ENCODE data around the gene FRAT1.
A peak's percentile ranks its signal among the peaks of the same experiment; 100 is the strongest.

The FRAT1 gene

GRCh38 chr10:97335188-97335619 is 16.1 kb downstream of the FRAT1 start:
- DNase-seq = no peak
- H2AFZ ChIP-seq (ENCODE audit: insufficient read depth, low read length, poor library complexity) = peak overlapping the region; percentile 86
- no CpG with 5 or more reads among the region's 25 CpGs for WGBS (ENCODE audit: extremely low coverage, insufficient coverage, insufficient read length)

GRCh38 chr10:97336006-97336405 is 16.9 kb downstream of the FRAT1 start:
- no peak overlapping the region for H3K4ac ChIP-seq (ENCODE audit: low read depth, low read length)
- no peaks in the 10 kb centered on the region for H3K36me3 ChIP-seq (ENCODE audit: control insufficient read depth in 1 of 2, insufficient read depth in 2 of 2, low read length in 2 of 2)
- no peak overlapping the region for H2AFZ ChIP-seq (ENCODE audit: insufficient read depth, low read length, poor library complexity)
- H3K9me3 ChIP-seq (ENCODE audit: insufficient read depth, low read depth, low read length) = no peaks in the 10 kb centered on the region
- peaks cover 3 to 16% of the 10 kb centered on the region in 2 experiments for H3K4me1 ChIP-seq (ENCODE audit: control insufficient read depth in 1 of 2, insufficient read depth in 2 of 2, low read length in 2 of 2)
- no CpG with 5 or more reads among the region's 5 CpGs for WGBS (ENCODE audit: extremely low coverage, insufficient coverage, insufficient read length)
- no peak overlapping the region for H3K4me2 ChIP-seq (ENCODE audit: low read length)
- no peak overlapping the region for H2AK5ac ChIP-seq (ENCODE audit: low read length)
- H3K79me2 ChIP-seq (ENCODE audit: control insufficient read depth, insufficient read depth, low read length, poor library complexity) = peaks cover 2% of the 10 kb centered on the region
- H3K4me3 ChIP-seq (ENCODE audit: low read depth, low read length) = no peak overlapping the region
- no peak overlapping the region for H4K8ac ChIP-seq (ENCODE audit: low read depth, low read length)
- no peak overlapping the region for H4K12ac ChIP-seq (ENCODE audit: low read depth, low read length)
- peak in 1 of 2 donors; percentile 58 for DNase-seq
- H3K18ac ChIP-seq (ENCODE audit: low read length) = no peak overlapping the region
- H2BK5ac ChIP-seq (ENCODE audit: low read depth, low read length, poor library complexity) = no peak overlapping the region
- peaks cover 15% of the 10 kb centered on the region for H3K79me1 ChIP-seq (ENCODE audit: low read length)
- H3K27ac ChIP-seq (ENCODE audit: low read depth, low read length) = no peak overlapping the region
- no peak overlapping the region for H2BK12ac ChIP-seq (ENCODE audit: low read length)
- H3K9ac ChIP-seq (ENCODE audit: low read length) = no peak overlapping the region
- H2BK120ac ChIP-seq (ENCODE audit: insufficient read depth, low read length, poor library complexity) = no peak overlapping the region
- H3K23ac ChIP-seq (ENCODE audit: low read length) = no peak overlapping the region
- H3K27me3 ChIP-seq (ENCODE audit: insufficient read depth, low read length) = no peaks in the 10 kb centered on the region
- no peak overlapping the region for H4K91ac ChIP-seq (ENCODE audit: low read depth, low read length)
- no peak overlapping the region for H3K14ac ChIP-seq (ENCODE audit: low read length)

More at GRCh38 chr10:97335188-97335619, 16.1 kb downstream of the FRAT1 start:
- Histone ChIP-seq H3K14ac (ENCODE audit: low read length) (no peak overlapping the region), H2BK5ac (ENCODE audit: low read depth, low read length, poor library complexity) (peak overlapping the region; percentile 18), H3K4me3 (ENCODE audit: low read depth, low read length) (peak overlapping the region; percentile 66), H3K36me3 (ENCODE audit: control insufficient read depth in 1 of 2, insufficient read depth in 2 of 2, low read length in 2 of 2) (no peaks in the 10 kb centered on the region), H4K91ac (ENCODE audit: low read depth, low read length) (peak overlapping the region; percentile 75), H3K27me3 (ENCODE audit: insufficient read depth, low read length) (no peaks in the 10 kb centered on the region), H3K4me2 (ENCODE audit: low read length) (peak overlapping the region; percentile 82), H2AK5ac (ENCODE audit: low read length) (peak overlapping the region; percentile 70), H3K4me1 (ENCODE audit: control insufficient read depth in 1 of 2, insufficient read depth in 2 of 2, low read length in 2 of 2) (peaks cover 3 to 16% of the 10 kb centered on the region in 2 experiments), H3K9me3 (ENCODE audit: insufficient read depth, low read depth, low read length) (no peaks in the 10 kb centered on the region), H4K8ac (ENCODE audit: low read depth, low read length) (peak overlapping the region; percentile 98), H3K79me2 (ENCODE audit: control insufficient read depth, insufficient read depth, low read length, poor library complexity) (peaks cover 2% of the 10 kb centered on the region), H3K9ac (ENCODE audit: low read length) (no peak overlapping the region), H3K23ac (ENCODE audit: low read length) (no peak overlapping the region), H3K4ac (ENCODE audit: low read depth, low read length) (peak overlapping the region; percentile 25), H3K18ac (ENCODE audit: low read length) (no peak overlapping the region), H3K79me1 (ENCODE audit: low read length) (peaks cover 15% of the 10 kb centered on the region), H3K27ac (ENCODE audit: low read depth, low read length) (no peak overlapping the region), H2BK12ac (ENCODE audit: low read length) (peak overlapping the region; percentile 78), H4K12ac (ENCODE audit: low read depth, low read length) (peak overlapping the region; percentile 77), H2BK120ac (ENCODE audit: insufficient read depth, low read length, poor library complexity) (peak overlapping the region; percentile 73)

GRCh38 chr10:97336446-97336845 is 17.4 kb downstream of the FRAT1 start:
- H3K36me3 ChIP-seq (ENCODE audit: control insufficient read depth in 1 of 2, insufficient read depth in 2 of 2, low read length in 2 of 2) = no peaks in the 10 kb centered on the region
- H4K12ac ChIP-seq (ENCODE audit: low read depth, low read length) = no peak overlapping the region
- H3K9ac ChIP-seq (ENCODE audit: low read length) = no peak overlapping the region
- peaks cover 3 to 16% of the 10 kb centered on the region in 2 experiments for H3K4me1 ChIP-seq (ENCODE audit: control insufficient read depth in 1 of 2, insufficient read depth in 2 of 2, low read length in 2 of 2)
- no peak overlapping the region for H2AFZ ChIP-seq (ENCODE audit: insufficient read depth, low read length, poor library complexity)
- peaks cover 2% of the 10 kb centered on the region for H3K79me2 ChIP-seq (ENCODE audit: control insufficient read depth, insufficient read depth, low read length, poor library complexity)
- no peak overlapping the region for H2BK120ac ChIP-seq (ENCODE audit: insufficient read depth, low read length, poor library complexity)
- no CpG with 5 or more reads among the region's 5 CpGs for WGBS (ENCODE audit: extremely low coverage, insufficient coverage, insufficient read length)
- H3K4me3 ChIP-seq (ENCODE audit: low read depth, low read length) = no peak overlapping the region
- H3K4me2 ChIP-seq (ENCODE audit: low read length) = no peak overlapping the region
- no peak overlapping the region for H3K14ac ChIP-seq (ENCODE audit: low read length)
- no peak overlapping the region for H3K4ac ChIP-seq (ENCODE audit: low read depth, low read length)
- H3K23ac ChIP-seq (ENCODE audit: low read length) = no peak overlapping the region
- no peak overlapping the region for H2BK5ac ChIP-seq (ENCODE audit: low read depth, low read length, poor library complexity)
- H4K91ac ChIP-seq (ENCODE audit: low read depth, low read length) = no peak overlapping the region
- H4K8ac ChIP-seq (ENCODE audit: low read depth, low read length) = no peak overlapping the region
- H2BK12ac ChIP-seq (ENCODE audit: low read length) = no peak overlapping the region
- no peaks in the 10 kb centered on the region for H3K27me3 ChIP-seq (ENCODE audit: insufficient read depth, low read length)
- no peak overlapping the region for H3K18ac ChIP-seq (ENCODE audit: low read length)
- H3K27ac ChIP-seq (ENCODE audit: low read depth, low read length) = no peak overlapping the region
- H3K79me1 ChIP-seq (ENCODE audit: low read length) = peaks cover 15% of the 10 kb centered on the region
- no peak overlapping the region for H2AK5ac ChIP-seq (ENCODE audit: low read length)
- H3K9me3 ChIP-seq (ENCODE audit: insufficient read depth, low read depth, low read length) = no peaks in the 10 kb centered on the region
- peak in 1 of 2 donors; percentile 53 for DNase-seq

- H4K12ac ChIP-seq (ENCODE audit: low read depth, low read length) = no peak overlapping the region
- H4K8ac ChIP-seq (ENCODE audit: low read depth, low read length) = no peak overlapping the region
- H3K9me3 ChIP-seq (ENCODE audit: insufficient read depth, low read depth, low read length) = no peaks in the 10 kb centered on the region
- peaks cover 3 to 14% of the 10 kb centered on the region in 2 experiments for H3K4me1 ChIP-seq (ENCODE audit: control insufficient read depth in 1 of 2, insufficient read depth in 2 of 2, low read length in 2 of 2)
- H3K18ac ChIP-seq (ENCODE audit: low read length) = no peak overlapping the region
- H2AFZ ChIP-seq (ENCODE audit: insufficient read depth, low read length, poor library complexity) = no peak overlapping the region
- peaks cover 2% of the 10 kb centered on the region for H3K79me2 ChIP-seq (ENCODE audit: control insufficient read depth, insufficient read depth, low read length, poor library complexity)
- no peak overlapping the region for H2BK120ac ChIP-seq (ENCODE audit: insufficient read depth, low read length, poor library complexity)
- no peak overlapping the region for H3K9ac ChIP-seq (ENCODE audit: low read length)
- DNase-seq = peak; percentile 84 to 88
- H3K36me3 ChIP-seq (ENCODE audit: control insufficient read depth in 1 of 2, insufficient read depth in 2 of 2, low read length in 2 of 2) = no peaks in the 10 kb centered on the region
- H3K4ac ChIP-seq (ENCODE audit: low read depth, low read length) = no peak overlapping the region
- H2AK5ac ChIP-seq (ENCODE audit: low read length) = no peak overlapping the region
- H3K23ac ChIP-seq (ENCODE audit: low read length) = no peak overlapping the region
- WGBS (ENCODE audit: extremely low coverage, insufficient coverage, insufficient read length) = no CpG with 5 or more reads among the region's 11 CpGs
- no peak overlapping the region for H4K91ac ChIP-seq (ENCODE audit: low read depth, low read length)
- no peak overlapping the region for H3K4me3 ChIP-seq (ENCODE audit: low read depth, low read length)
- H3K4me2 ChIP-seq (ENCODE audit: low read length) = peak overlapping the region; percentile 48
- H2BK5ac ChIP-seq (ENCODE audit: low read depth, low read length, poor library complexity) = peak overlapping the region; percentile 19
- no peaks in the 10 kb centered on the region for H3K27me3 ChIP-seq (ENCODE audit: insufficient read depth, low read length)
- no peak overlapping the region for H2BK12ac ChIP-seq (ENCODE audit: low read length)
- peaks cover 15% of the 10 kb centered on the region for H3K79me1 ChIP-seq (ENCODE audit: low read length)
- H3K14ac ChIP-seq (ENCODE audit: low read length) = no peak overlapping the region
- no peak overlapping the region for H3K27ac ChIP-seq (ENCODE audit: low read depth, low read length)
Observed at GRCh38 chr10:97336942-97337831, 18.1 kb downstream of the FRAT1 start.
